Glomerular endothelial cell (primary cell): ENCODE results near the gene SPC25. TPM values are rescaled to one million over a fixed set of nuclear protein-coding genes. Genes with fewer than 3 reads are reported as not detected.
"Not testable (repeated sequence)": the region's sequence is repeated elsewhere in the genome, so short reads cannot be mapped to it uniquely, and the experiment has no call there.

Experiments used
- DNase-seq: peaks from one replicate; pipeline ENCODE4 v3.0.0-alpha.2; 2011; ENCODE audit warnings: low read depth, low spot score; ENCODE audit errors: extremely low read depth
- total RNA-seq: library from RNA; depleted of rRNA; stranded (reverse); fragments of >200 nt; gene quantifications from 2 replicates; pipeline ENCODE4 v1.2.3, GENCODE V29; 2015

The SPC25 gene
- total RNA-seq, 1 donor from 2014 or later = 6.4 TPM

- no peak for DNase-seq
Measured at GRCh38 chr2:168904358-168904757, 14.1 kb upstream of the SPC25 start.

GRCh38 chr2:168903888-168904287, 13.7 kb upstream of the SPC25 start:
- DNase-seq = no peak

GRCh38 chr2:168901003-168901402, 10.8 kb upstream of the SPC25 start, which contains the start of gene G6PC2:
Gene G6PC2, plus strand, starts transcription at chr2:168901291. Its CDS starts 41 bp downstream, at chr2:168901332.
- DNase-seq = no peak

- no peak for DNase-seq
Measured at GRCh38 chr2:168897449-168897848, 7.2 kb upstream of the SPC25 start.

- DNase-seq = no peak
Measured at GRCh38 chr2:168896783-168897182, 6.6 kb upstream of the SPC25 start.

- no peak for DNase-seq
Measured at GRCh38 chr2:168895771-168896170, 5.5 kb upstream of the SPC25 start.

GRCh38 chr2:168894720-168895119, 4.5 kb upstream of the SPC25 start:
- DNase-seq = no peak

- no peak for DNase-seq
Measured at GRCh38 chr2:168894101-168894500, 3.9 kb upstream of the SPC25 start.

GRCh38 chr2:168892327-168892726, 2.1 kb upstream of the SPC25 start:
- no peak for DNase-seq

GRCh38 chr2:168889635-168890005, 610 bp downstream of the SPC25 start:
- DNase-seq = no peak

- DNase-seq = no peak
Measured at GRCh38 chr2:168884975-168885374, 5.3 kb downstream of the SPC25 start.

GRCh38 chr2:168882163-168882562, 8.1 kb downstream of the SPC25 start:
- not testable (repeated sequence) for DNase-seq

GRCh38 chr2:168874368-168875054, 15.7 kb downstream of the SPC25 start:
- DNase-seq = no peak

- DNase-seq = not testable (repeated sequence)
Measured at GRCh38 chr2:168870824-168871223, 19.4 kb downstream of the SPC25 start.

GRCh38 chr2:168870369-168870768, 19.9 kb downstream of the SPC25 start:
- not testable (repeated sequence) for DNase-seq

- DNase-seq = not testable (repeated sequence)
Measured at GRCh38 chr2:168867164-168867563, 23.1 kb downstream of the SPC25 start.

GRCh38 chr2:168858146-168858545, 32.1 kb downstream of the SPC25 start:
- no peak for DNase-seq

GRCh38 chr2:168855601-168856000, 34.6 kb downstream of the SPC25 start:
- no peak for DNase-seq

GRCh38 chr2:168854651-168855050, 35.6 kb downstream of the SPC25 start:
- DNase-seq = no peak

GRCh38 chr2:168853471-168853870, 36.8 kb downstream of the SPC25 start:
- no peak for DNase-seq

GRCh38 chr2:168852481-168852880, 37.7 kb downstream of the SPC25 start:
- DNase-seq = no peak

- peak; percentile 60 for DNase-seq
Measured at GRCh38 chr2:168851674-168852320, 38.4 kb downstream of the SPC25 start.
